GM12878 (cell line): ENCODE measurements around the gene DCN. TPM values are rescaled to one million over a fixed set of nuclear protein-coding genes. Genes with fewer than 3 reads are reported as not detected.

ENCODE experiments used
- ATAC-seq: fragments of 200-7000 bp; cut with Tn5 transposase; 3 replicates; pipeline ENCODE4 v1.9.1; 2020; ENCODE audit warnings: mild to moderate bottlenecking, moderate library complexity
- BruUV-seq: library from RNA; stranded (reverse); fragments of 400-500 nt; replicated peaks from 2 replicates; lab custom pipeline; 2021; lab: Mats Ljungman, UMichigan
- CTCF ChIA-PET: fragments of 300-600 bp; sonication (Branson Sonifier 250); formaldehyde crosslinking; extraction: SDS; loops from one replicate; lab custom pipeline; 2021; ENCODE audit warnings: inconsistent platforms; lab: Yijun Ruan, JAX
- POLR2A ChIA-PET: fragments of 350-600 bp; formaldehyde crosslinking; extraction: SDS; loops from one replicate; lab custom pipeline; 2021; ENCODE audit warnings: inconsistent platforms; lab: Charles Lee
- RAD21 ChIA-PET: fragments of 300-600 bp; sonication (Branson Sonifier 250); formaldehyde crosslinking; loops from one replicate; lab custom pipeline; 2023; ENCODE audit warnings: antibody characterized with exemption; ENCODE audit not compliant: unreplicated experiment; lab: Charles Lee
- SMC1A ChIA-PET: fragments of 300-600 bp; sonication (Branson Sonifier 250); formaldehyde crosslinking; loops from one replicate; lab custom pipeline; 2023; ENCODE audit not compliant: unreplicated experiment, uncharacterized antibody; lab: Charles Lee
- DNase-seq: peaks from one replicate; pipeline ENCODE4 v3.0.0-alpha.2; 2011; ENCODE audit warnings: low read depth, low spot score
- FAIRE-seq: peaks from 3 replicates; lab custom pipeline; 2011; peaks lifted over from hg19 to GRCh38; lab: Jason Lieb, UNC
- H2AFZ ChIP-seq: 2 replicates; pipeline ENCODE4 v1.6.0; 2011; ENCODE audit warnings: low read depth, low read length, control low read depth; ENCODE audit not compliant: control insufficient read depth
- H3K27ac ChIP-seq: 2 replicates; pipeline ENCODE4 v1.5.1; 2011; ENCODE audit warnings: control low read depth; ENCODE audit not compliant: control insufficient read depth, insufficient read depth
- H3K27me3 ChIP-seq, 2 experiments: replicated peaks in 1 of 2; 2 replicates each; pipeline versions ENCODE4 v1.6.0 to v1.6.1; 2011; ENCODE audit warnings: low read length in 1 of 2; ENCODE audit not compliant: control insufficient read depth in 2 of 2, insufficient read depth in 2 of 2
- H3K36me3 ChIP-seq, 2 experiments: 2 replicates each; pipeline ENCODE4 v1.5.1; 2011; ENCODE audit warnings: low read length in 1 of 2; ENCODE audit not compliant: control insufficient read depth in 2 of 2, insufficient read depth in 2 of 2
- H3K4me1 ChIP-seq: 2 replicates; pipeline ENCODE4 v1.6.1; 2011; ENCODE audit warnings: mild to moderate bottlenecking, low read length, moderate library complexity, mixed read lengths; ENCODE audit not compliant: control insufficient read depth, insufficient read depth
- H3K4me2 ChIP-seq: 2 replicates; pipeline ENCODE4 v1.6.0; 2011; ENCODE audit warnings: control low read depth; ENCODE audit not compliant: control insufficient read depth, insufficient read depth
- H3K4me3 ChIP-seq: fragments of 200-600 bp; sonication (generic); 2 replicates; pipeline ENCODE4 v1.5.1; 2016
- H3K79me2 ChIP-seq: 2 replicates; pipeline ENCODE4 v1.6.0; 2011; ENCODE audit warnings: low read length; ENCODE audit not compliant: control insufficient read depth, insufficient read depth
- H3K9ac ChIP-seq: 2 replicates; pipeline ENCODE4 v1.8.0; 2011; ENCODE audit warnings: low read length, control low read depth, mixed read lengths; ENCODE audit not compliant: control insufficient read depth, insufficient read depth
- H3K9me3 ChIP-seq: replicated peaks from 3 replicates; pipeline ENCODE4 v1.5.1; 2011; ENCODE audit warnings: mild to moderate bottlenecking, low read length; ENCODE audit not compliant: control insufficient read depth, insufficient read depth
- H4K20me1 ChIP-seq: 2 replicates; pipeline ENCODE4 v1.6.0; 2011; ENCODE audit not compliant: control insufficient read depth, insufficient read depth
- HDAC2 ChIP-seq: fragments of 200-600 bp; sonication (generic); IDR thresholded peaks from 2 replicates; pipeline ENCODE4 v1.6.1; 2017
- NR2F1 ChIP-seq: fragments of 450-650 bp; conservative IDR thresholded peaks from 2 replicates; pipeline ENCODE4 v1.6.1; 2017; ENCODE audit warnings: mild to moderate bottlenecking
- PBX3 ChIP-seq: IDR thresholded peaks from 2 replicates; pipeline ENCODE4 v1.6.1; 2011; ENCODE audit warnings: mild to moderate bottlenecking, low read depth, low read length, moderate library complexity; ENCODE audit not compliant: insufficient replicate concordance
- WGBS: methylation state at CpG from one replicate; pipeline ENCODE4 v1.1.6; 2016; ENCODE audit warnings: low lambda C conversion rate; ENCODE audit not compliant: insufficient replicate concordance, insufficient coverage; ENCODE audit errors: missing lambda C conversion rate; 5-methylcytosine and 5-hydroxymethylcytosine counted together
- in situ Hi-C: fragments of 300-500 bp; cut with MboI; formaldehyde crosslinking; loops from 9 replicates; pipeline ENCODE4 v1.14.3; 2018; ENCODE audit warnings: mixed read lengths
- intact Hi-C: fragments of 100-400 bp; cut with micrococcal nuclease; formaldehyde crosslinking; loops from one replicate; pipeline ENCODE4 v1.14.2; 2022; ENCODE audit not compliant: unreplicated experiment
- polyA plus RNA-seq, 11 experiments: library from polyadenylated mRNA; depleted of rRNA in 4 of 11; unstranded in 6 of 11; stranded (reverse) in 5 of 11; fragments of >200 nt; fragmentation: Nextera tagmentation in 4 of 11; fragmentation: Illumina TruSeq in 1 of 11; extraction: Ambion mirVana in 4 of 11; extraction: Trizol in 1 of 11; gene quantifications; 1 replicate in 1 of 11; 2 replicates in 10 of 11; pipeline versions ENCODE4 v1.2.1 to v1.2.3, GENCODE V29; 2011 to 2016; ENCODE audit warnings: inconsistent platforms in 2 of 11, missing spikeins in 2 of 11, low read depth in 1 of 11
- total RNA-seq, 4 experiments: library from RNA; depleted of rRNA in 3 of 4; stranded (reverse); fragments of >200 nt in 3 of 4; fragmentation: Illumina TruSeq in 1 of 4; extraction: Trizol in 1 of 4; gene quantifications; 2 replicates each; pipeline versions ENCODE4 v1.2.1 to v1.2.3, GENCODE V29; 2013 to 2021

The DCN gene
- total and polyA plus RNA-seq, 10 of the 15 experiments (the other 5 are each of a cell fraction or from before 2014, with no cell fraction given), result 0.07 to 2.1 (median 0.75) TPM; not detected in 6

- Histone ChIP-seq H3K9ac (no peak overlapping the region), H3K4me2 (no peak overlapping the region)
- BruUV-seq, result no TSS peak
- ChIA-PET CTCF (interaction anchor here (0.6 to 0.9 kb wide), 2 partner anchors 174 to 1605 kb away, joined by 3 read pairs; no protein-coding TSS in a partner anchor), POLR2A (no interaction called here)
- TF ChIP-seq PBX3, result no peak
- no peak for TF ChIP-seq HDAC2
- TF ChIP-seq NR2F1, result no peak
- TF ChIP-seq, all 136 proteins: peak for 0
- Histone ChIP-seq H2AFZ (no peak overlapping the region), H4K20me1 (no peaks in the 10 kb centered on the region), H3K27ac (no peak overlapping the region), H3K79me2 (no peaks in the 10 kb centered on the region), H3K36me3 (no peaks in the 10 kb centered on the region), H3K4me1 (no peaks in the 10 kb centered on the region), H3K27me3 (no peaks in the 10 kb centered on the region), H3K4me3 (no peak overlapping the region), H3K9me3 (no peaks in the 10 kb centered on the region)
- DNase-seq, result no peak
- in situ Hi-C loops, result no loop called here
- WGBS, result 26% methylated on average over 4 of the region's 4 CpGs
- intact Hi-C loops, result no loop called here
- ATAC-seq, result no peak
- SMC1A ChIA-PET, result interaction anchor here (2.0 kb wide), 1 partner anchor 145 kb away, joined by 7 read pairs; no protein-coding TSS in a partner anchor
- RAD21 ChIA-PET, result interaction anchor here (0.7 kb wide), 1 partner anchor 146 kb away, joined by 3 read pairs; no protein-coding TSS in a partner anchor
- no peak for FAIRE-seq
These were observed 1.8 kb downstream of the DCN start for GRCh38 chr12:91180582-91181395.
